ENCODE measurements around the gene ADD2.

GRCh38 chr2:70632966-70633365 lies 135.0 kb downstream of the ADD2 start:
- TF ChIP-seq GATA3 (IDR thresholded peaks at IDR 0.05; ENCODE audit: low read depth, low read length) (no peak), GATA2 (IDR thresholded peaks at IDR 0.05; ENCODE audit: low read depth, low read length) (no peak)
